Activated CD4-positive, alpha-beta T cell treated with anti-CD3 and anti-CD28 coated beads, Interleukin-2, amount 50 U/mL, for 1 hour (primary cell): ENCODE results near the gene NISCH.

Experiments
- DNase-seq: peaks from one replicate; pipeline ENCODE4 v3.0.0-alpha.2; 2020

Gene NISCH

GRCh38 chr3:52455283-52456168 lies at the start of gene NISCH:
Gene NISCH, plus strand, starts transcription at chr3:52455604. Its CDS starts 38 bp downstream, at chr3:52455642.
- DNase-seq = peak; percentile 97

- no peak for DNase-seq
These were observed 49.2 kb upstream of the NISCH start for GRCh38 chr3:52406231-52406661.

- no peak for DNase-seq
These were observed 48.5 kb upstream of the NISCH start for GRCh38 chr3:52406791-52407510.

- DNase-seq = no peak
These were observed 47.6 kb upstream of the NISCH start for GRCh38 chr3:52407779-52408178.

DNA sequence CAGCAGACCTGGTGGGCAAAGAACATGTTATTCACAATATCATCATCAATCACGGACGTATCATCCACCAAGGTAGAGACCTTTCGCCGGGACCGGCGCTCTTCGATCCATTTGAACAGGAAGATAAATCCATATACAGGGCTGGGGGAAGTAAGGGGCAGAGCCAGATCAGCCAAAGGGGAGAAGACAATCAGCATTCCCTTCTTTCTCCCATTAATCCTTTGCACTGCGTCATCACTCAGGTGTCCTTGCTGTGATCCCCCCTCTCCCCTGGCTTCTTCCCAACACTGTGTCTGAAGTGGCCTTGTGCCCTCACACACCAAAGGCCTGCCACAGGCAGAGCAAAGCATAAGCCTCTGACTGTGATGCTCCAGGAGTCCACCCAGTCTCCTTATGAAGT lies 46.9 kb upstream of the NISCH start:
- no peak for DNase-seq

DNA sequence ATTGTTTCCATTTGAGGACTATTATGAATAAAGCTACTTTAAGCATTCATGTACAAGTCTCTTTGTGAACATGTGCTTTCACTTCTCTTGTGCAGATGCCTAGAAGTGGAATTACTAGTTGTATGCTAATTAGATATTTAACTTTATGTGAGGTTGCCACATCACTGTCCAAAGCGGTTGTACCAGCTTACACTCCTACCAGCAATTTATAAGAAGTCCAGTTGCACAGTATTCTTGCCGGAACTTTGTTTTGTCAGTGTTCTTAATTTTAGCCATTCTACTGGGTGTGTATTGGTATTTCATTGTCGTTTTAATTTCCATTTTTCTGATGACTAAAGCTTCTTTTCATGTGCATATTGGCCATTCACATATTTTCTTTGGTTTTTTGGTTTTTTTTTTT lies 39.6 kb upstream of the NISCH start:
- DNase-seq = no peak

DNA sequence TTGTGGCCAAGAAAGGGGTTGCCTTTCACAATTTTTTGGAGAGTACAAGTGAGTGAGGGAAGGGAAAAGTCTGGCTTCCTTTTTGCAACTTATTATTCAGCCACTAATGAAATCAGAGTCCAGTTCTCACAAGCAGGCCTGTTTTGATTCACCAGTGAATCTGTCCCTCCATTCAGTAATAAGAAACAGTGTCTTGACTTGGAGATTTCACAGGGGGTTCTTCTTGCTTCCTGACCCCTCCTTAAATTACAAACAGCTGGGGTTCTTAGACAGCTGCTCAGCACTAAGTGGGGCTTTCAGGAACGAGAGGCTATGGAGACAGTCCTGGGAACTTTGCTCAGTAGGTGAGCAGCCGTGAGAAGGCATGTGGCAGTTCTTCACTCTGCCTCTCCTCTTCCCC lies 35.0 kb upstream of the NISCH start:
- DNase-seq = no peak

GRCh38 chr3:52422669-52423068 lies 32.7 kb upstream of the NISCH start:
- DNase-seq = no peak

GRCh38 chr3:52423173-52423572 lies 32.2 kb upstream of the NISCH start:
- no peak for DNase-seq

DNA sequence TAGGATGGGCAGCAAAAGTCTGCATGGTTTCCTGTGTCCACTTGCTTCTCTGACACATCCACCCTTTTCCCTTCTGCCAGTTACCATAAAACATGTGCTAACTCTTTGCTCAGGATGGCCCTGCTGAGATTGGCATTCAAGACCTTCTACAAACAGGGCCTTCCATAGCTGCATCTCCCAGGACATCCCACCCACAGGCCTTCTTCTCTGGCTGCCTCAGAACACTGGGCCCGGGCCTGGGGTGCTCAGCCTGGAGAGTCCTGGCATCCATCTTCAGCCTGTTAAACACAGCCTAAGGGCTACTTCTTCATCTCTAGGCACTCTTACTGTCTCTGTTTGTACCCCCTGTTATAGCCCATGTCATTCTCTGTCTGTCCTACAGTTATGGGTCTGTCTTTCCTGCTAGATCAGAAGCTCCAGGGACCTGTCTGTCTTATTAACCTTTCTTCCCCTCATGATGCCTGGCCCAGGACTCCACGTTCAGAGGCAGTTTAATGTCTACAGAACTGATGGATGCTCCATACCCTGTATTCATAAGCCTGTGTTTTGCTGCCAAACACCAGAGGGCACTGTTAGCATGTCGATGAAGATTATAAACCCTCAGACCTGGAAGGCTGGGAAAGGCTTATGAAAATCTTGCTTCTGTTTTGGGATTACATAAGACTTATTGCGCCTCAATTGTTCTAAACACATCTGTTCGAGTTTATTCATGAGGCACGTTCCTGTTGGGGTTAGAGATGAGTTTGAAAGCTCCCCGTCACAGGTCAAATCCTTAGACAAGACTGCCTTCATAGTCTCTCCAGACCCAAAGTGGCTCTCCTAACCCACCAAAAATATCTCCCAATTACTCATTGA lies 27.0 kb upstream of the NISCH start:
- DNase-seq = peak; percentile 24

GRCh38 chr3:52429031-52429430 lies 26.4 kb upstream of the NISCH start:
- no peak for DNase-seq

DNA sequence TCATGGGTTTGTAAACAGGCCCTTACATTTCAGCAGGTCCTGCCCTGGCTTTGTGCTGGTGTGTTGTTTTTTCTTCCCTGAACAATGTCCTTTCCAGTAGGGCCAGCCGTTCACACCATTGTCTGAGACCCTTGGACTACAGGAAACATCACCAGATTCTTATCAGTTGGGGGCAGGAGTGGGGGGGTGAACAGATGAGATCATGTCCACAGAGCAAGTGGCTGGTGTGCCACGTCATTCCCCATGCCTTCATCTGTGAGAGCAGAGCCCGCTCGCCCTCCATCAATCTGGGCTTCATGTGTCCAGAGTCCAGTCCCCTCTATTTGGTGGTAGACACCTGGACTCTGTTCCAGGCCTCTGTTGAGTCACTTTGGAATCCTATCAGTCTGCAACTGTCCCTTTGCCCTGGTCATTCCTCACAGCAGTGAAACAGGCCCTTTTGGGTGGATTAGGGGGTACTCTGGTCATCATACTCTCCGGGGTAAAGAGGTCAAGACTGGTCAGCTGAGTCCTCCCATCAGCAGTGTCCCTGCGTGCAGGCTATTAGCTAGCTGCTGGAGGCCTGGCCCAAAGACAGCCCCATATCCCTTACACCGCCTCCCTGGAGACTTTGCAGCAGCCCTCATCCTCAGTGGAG lies 25.5 kb upstream of the NISCH start:
- no peak for DNase-seq

GRCh38 chr3:52430416-52430810 lies 25.0 kb upstream of the NISCH start:
- no peak for DNase-seq

GRCh38 chr3:52431459-52432223 lies 23.8 kb upstream of the NISCH start:
- no peak for DNase-seq

DNA sequence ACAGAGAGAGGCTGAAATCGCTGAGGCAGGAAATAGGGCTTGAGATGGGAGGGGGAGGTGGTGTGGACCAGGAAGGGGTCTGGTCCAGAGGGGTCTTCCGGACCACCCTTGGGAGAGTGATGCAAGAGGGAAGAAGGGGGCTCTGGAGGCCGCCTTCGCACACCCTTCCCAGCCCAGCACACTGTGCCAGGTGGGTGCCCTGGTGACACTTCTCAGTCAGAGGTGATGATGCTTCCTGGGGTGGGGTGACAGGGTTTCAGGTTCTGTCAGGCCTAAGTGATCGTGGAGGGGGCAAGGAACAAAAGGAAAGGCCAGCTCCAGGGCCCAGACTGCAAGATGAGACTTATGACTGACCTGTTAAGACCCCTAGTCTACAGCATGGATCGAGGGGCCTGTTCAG lies 23.2 kb upstream of the NISCH start:
- no peak for DNase-seq

GRCh38 chr3:52432691-52433141 lies 22.7 kb upstream of the NISCH start:
- no peak for DNase-seq

DNA sequence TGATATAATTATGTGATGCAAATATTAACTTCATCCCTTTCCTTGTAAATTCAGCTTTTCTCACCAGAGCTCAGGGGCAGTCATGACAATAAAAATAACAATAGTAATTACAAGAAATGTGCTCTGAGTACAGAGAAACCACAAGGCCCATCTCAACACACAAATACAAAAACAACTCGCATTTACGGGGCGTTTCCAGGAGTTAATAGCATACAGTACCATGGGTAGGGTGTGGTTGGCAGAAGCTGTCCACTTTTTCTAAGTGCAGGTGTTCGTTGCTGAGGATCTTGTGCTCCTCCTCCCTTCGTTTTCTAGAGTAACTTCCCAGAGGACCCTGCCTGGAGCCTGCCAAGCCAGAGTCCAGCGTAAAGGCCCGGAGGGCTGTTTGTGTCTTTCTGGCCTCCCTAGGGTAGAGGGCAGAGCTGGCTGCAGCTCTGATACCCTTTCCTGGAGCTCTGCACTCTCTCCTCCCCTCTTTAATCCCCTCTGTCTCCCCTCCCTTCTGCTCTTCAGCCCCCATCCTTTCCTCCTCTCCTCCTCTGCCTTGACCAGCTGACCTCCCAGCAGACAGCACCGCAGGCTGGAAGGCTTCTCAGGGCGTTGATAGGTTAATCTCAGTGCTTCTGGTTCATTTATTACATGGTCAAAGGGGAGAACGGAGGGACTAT lies 21.9 kb upstream of the NISCH start:
- DNase-seq = no peak

DNA sequence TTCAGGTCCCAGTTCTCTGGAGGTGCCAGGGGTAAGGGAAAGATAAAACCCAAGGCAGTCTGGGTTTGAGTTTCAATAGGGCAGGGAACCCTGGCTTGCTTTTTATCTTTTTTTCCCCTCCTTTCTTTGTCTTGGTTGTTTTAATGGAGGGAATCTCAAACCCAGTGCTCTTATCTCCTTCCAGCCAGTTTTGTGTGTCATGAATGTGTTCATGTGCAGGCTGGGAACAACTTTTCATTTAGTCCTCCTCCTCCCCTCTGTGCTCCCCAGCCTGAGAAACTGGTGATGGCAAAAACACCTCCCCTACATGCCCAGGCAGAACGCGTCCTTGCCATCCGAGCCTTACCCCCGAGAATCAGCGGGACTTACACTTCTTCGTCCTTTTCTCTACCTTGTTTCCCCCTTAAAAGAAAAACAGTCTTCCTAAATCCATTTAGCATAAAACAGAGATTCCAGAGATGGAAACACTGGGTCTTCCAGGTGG lies 21.4 kb upstream of the NISCH start:
- no peak for DNase-seq

GRCh38 chr3:52434491-52435115 lies 20.8 kb upstream of the NISCH start:
- DNase-seq = no peak

DNA sequence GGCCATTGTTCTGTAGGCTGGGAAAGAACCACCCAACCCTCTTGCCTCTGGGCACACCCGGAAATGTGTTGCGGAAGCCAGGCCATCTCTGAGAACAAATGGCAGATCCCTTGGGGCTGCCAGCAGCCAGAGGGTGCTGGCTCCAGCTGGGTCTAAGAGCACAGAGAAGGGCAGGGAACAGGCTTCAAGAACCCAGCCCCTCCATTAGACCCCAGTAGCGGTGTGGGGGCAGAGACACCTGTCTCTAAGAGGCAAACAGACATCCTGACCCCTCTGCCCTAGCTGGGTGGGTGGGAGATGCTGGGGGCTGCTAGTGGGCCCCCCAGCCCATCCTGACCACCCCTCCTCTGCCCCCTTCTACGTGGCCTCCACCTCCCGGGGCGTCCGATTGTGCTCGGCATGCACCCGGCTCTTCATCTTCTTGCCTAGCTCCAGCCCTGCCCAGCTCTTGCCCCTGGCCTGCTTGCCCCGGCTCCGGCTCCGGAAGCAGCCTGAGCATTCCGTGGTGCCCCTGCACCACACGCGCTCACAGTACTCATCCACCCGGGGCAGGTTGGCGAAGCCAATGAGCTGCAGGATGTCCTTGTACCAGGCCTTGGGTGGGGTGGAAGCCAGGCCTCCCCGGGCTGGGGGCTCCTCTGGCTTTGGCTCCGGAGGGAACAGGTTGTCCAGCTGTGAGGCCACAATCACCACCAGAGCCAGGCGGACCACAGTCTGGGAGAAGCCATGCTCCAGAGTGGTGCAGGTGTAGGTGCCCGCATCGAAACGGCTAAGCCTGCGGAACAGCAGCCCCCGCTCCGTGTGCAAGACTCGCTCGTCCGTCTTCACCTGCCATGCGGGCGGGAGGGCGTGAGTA lies 19.9 kb upstream of the NISCH start:
- no peak for DNase-seq
